Measurements from ENCODE around the gene FBXO41.

FBXO41 gene

GRCh38 chr2:73260338-73260984 lies 23.8 kb downstream of the FBXO41 start:
- no peak for DNase-seq

GRCh38 chr2:73259704-73260337 lies 24.5 kb downstream of the FBXO41 start:
- DNase-seq = no peak

- no peak for DNase-seq
Measured at GRCh38 chr2:73259276-73259675, 25.0 kb downstream of the FBXO41 start.

GRCh38 chr2:73258913-73259215 lies 25.4 kb downstream of the FBXO41 start:
- DNase-seq = no peak

GRCh38 chr2:73258186-73258912 lies 25.9 kb downstream of the FBXO41 start:
- no peak for DNase-seq

GRCh38 chr2:73257425-73258125 lies 26.7 kb downstream of the FBXO41 start:
- no peak for DNase-seq

GRCh38 chr2:73257021-73257420 lies 27.3 kb downstream of the FBXO41 start:
- DNase-seq = no peak

- no peak for DNase-seq
Measured at GRCh38 chr2:73256618-73256922, 27.7 kb downstream of the FBXO41 start.

GRCh38 chr2:73255907-73256617 lies 28.2 kb downstream of the FBXO41 start:
- DNase-seq = no peak

GRCh38 chr2:73255007-73255644 lies 29.2 kb downstream of the FBXO41 start:
- DNase-seq = no peak

GRCh38 chr2:73254343-73255006 lies 29.8 kb downstream of the FBXO41 start:
- DNase-seq = no peak

GRCh38 chr2:73253901-73254300 lies 30.4 kb downstream of the FBXO41 start:
- no peak for DNase-seq

GRCh38 chr2:73253400-73253799 lies 30.9 kb downstream of the FBXO41 start:
- DNase-seq = no peak

GRCh38 chr2:73252238-73253027 lies 31.8 kb downstream of the FBXO41 start:
- DNase-seq = no peak

- DNase-seq = no peak
Measured at GRCh38 chr2:73250872-73251846, 33.1 kb downstream of the FBXO41 start.

- no peak for DNase-seq
Measured at GRCh38 chr2:73249636-73250035, 34.6 kb downstream of the FBXO41 start.

GRCh38 chr2:73246850-73247249 lies 37.4 kb downstream of the FBXO41 start:
- no peak for DNase-seq

- DNase-seq = no peak
Measured at GRCh38 chr2:73244580-73244979, 39.7 kb downstream of the FBXO41 start.

GRCh38 chr2:73243884-73244570 lies 40.3 kb downstream of the FBXO41 start:
- no peak for DNase-seq

Measured in DMS153 (cell line).